ENCODE data around the gene SELENON. TPM values are rescaled to one million over a fixed set of nuclear protein-coding genes. Genes with fewer than 3 reads are reported as not detected.
A peak's percentile ranks its signal among the peaks of the same experiment; 100 is the strongest.

The SELENON gene
- total RNA-seq, 1 donor from 2014 or later: 95.7 TPM

GRCh38 chr1:25800703-25801377, 847 bp downstream of the SELENON start:
- no peak for DNase-seq (ENCODE audit: low spot score)
- no peak for TF ChIP-seq CTCF (IDR thresholded peaks at IDR 0.05)
- Mint-ChIP-seq H3K4me3 (ENCODE audit: unreplicated experiment) (peak overlapping the region; percentile 86), H3K36me3 (ENCODE audit: low read depth) (peaks cover under 1% of the 10 kb centered on the region), H3K9me3 (ENCODE audit: low read depth) (no peaks in the 10 kb centered on the region), H3K27me3 (ENCODE audit: low read depth) (no peaks in the 10 kb centered on the region), H3K27ac (ENCODE audit: unreplicated experiment) (peak overlapping the region; percentile 68), H3K4me1 (ENCODE audit: low read depth) (peaks cover 52% of the 10 kb centered on the region)

DNA sequence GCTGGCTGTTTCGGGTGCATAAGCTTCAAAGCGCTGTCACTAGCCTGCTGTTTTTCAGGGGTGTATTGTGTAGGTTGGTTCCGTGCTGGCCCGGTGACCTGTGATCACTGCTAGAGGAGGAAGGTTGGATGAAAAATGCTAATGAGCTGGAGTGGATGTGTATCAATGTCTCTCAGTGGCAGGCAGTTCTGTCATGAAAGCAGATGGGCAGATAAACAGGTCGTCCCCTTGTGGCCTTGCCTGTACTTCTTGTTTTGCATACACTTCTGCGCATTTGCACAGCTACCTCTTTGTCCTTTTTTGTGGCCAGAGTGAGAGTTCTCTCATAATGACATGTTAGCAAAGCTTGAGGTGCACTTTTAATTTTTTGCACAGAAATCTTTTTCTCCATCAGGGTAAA, 2.9 kb downstream of the SELENON start:
- Mint-ChIP-seq H3K4me1 (ENCODE audit: low read depth) (peaks cover 51% of the 10 kb centered on the region), H3K27me3 (ENCODE audit: low read depth) (no peaks in the 10 kb centered on the region), H3K27ac (ENCODE audit: unreplicated experiment) (no peak overlapping the region), H3K9me3 (ENCODE audit: low read depth) (no peaks in the 10 kb centered on the region), H3K36me3 (ENCODE audit: low read depth) (peaks cover 2% of the 10 kb centered on the region), H3K4me3 (ENCODE audit: unreplicated experiment) (no peak overlapping the region)
- no peak for DNase-seq (ENCODE audit: low spot score)
- no peak for TF ChIP-seq CTCF (IDR thresholded peaks at IDR 0.05)

- no peaks in the 10 kb centered on the region for H3K27me3 Mint-ChIP-seq (ENCODE audit: low read depth)
- H3K27ac Mint-ChIP-seq (ENCODE audit: unreplicated experiment): no peak overlapping the region
- H3K4me3 Mint-ChIP-seq (ENCODE audit: unreplicated experiment): no peak overlapping the region
- peaks cover 2% of the 10 kb centered on the region for H3K36me3 Mint-ChIP-seq (ENCODE audit: low read depth)
- H3K4me1 Mint-ChIP-seq (ENCODE audit: low read depth): peaks cover 51% of the 10 kb centered on the region
- H3K9me3 Mint-ChIP-seq (ENCODE audit: low read depth): no peaks in the 10 kb centered on the region
- no peak for TF ChIP-seq CTCF (IDR thresholded peaks at IDR 0.05)
- no peak for DNase-seq (ENCODE audit: low spot score)
Observed at GRCh38 chr1:25803368-25803767, 3.4 kb downstream of the SELENON start.

- no peak for DNase-seq (ENCODE audit: low spot score)
- Mint-ChIP-seq H3K27me3 (ENCODE audit: low read depth) (no peaks in the 10 kb centered on the region), H3K4me1 (ENCODE audit: low read depth) (peaks cover 50% of the 10 kb centered on the region), H3K27ac (ENCODE audit: unreplicated experiment) (peak overlapping the region; percentile 8), H3K4me3 (ENCODE audit: unreplicated experiment) (no peak overlapping the region), H3K9me3 (ENCODE audit: low read depth) (no peaks in the 10 kb centered on the region), H3K36me3 (ENCODE audit: low read depth) (peaks cover 5% of the 10 kb centered on the region)
- TF ChIP-seq CTCF (IDR thresholded peaks at IDR 0.05): no peak
Observed at GRCh38 chr1:25804244-25804963, 4.4 kb downstream of the SELENON start.

GRCh38 chr1:25804964-25805862, 5.2 kb downstream of the SELENON start:
- peaks cover 9% of the 10 kb centered on the region for H3K36me3 Mint-ChIP-seq (ENCODE audit: low read depth)
- no peaks in the 10 kb centered on the region for H3K9me3 Mint-ChIP-seq (ENCODE audit: low read depth)
- H3K27me3 Mint-ChIP-seq (ENCODE audit: low read depth): no peaks in the 10 kb centered on the region
- H3K4me1 Mint-ChIP-seq (ENCODE audit: low read depth): peaks cover 46% of the 10 kb centered on the region
- DNase-seq (ENCODE audit: low spot score): no peak
- no peak overlapping the region for H3K4me3 Mint-ChIP-seq (ENCODE audit: unreplicated experiment)
- H3K27ac Mint-ChIP-seq (ENCODE audit: unreplicated experiment): peak overlapping the region; percentile 69
- TF ChIP-seq CTCF (IDR thresholded peaks at IDR 0.05): no peak

All from chondrocyte (in vitro differentiated cells).